ENCODE results near the gene CD19. TPM values are rescaled to one million over a fixed set of nuclear protein-coding genes. Genes with fewer than 3 reads are reported as not detected.
"Not testable (repeated sequence)": the region's sequence is repeated elsewhere in the genome, so short reads cannot be mapped to it uniquely, and the experiment has no call there.

The CD19 gene
- total RNA-seq, 2 donors from 2014 or later: 0.64 to 1.2 TPM

- peak; percentile 62 for ATAC-seq
- peak; percentile 54 to 71 for DNase-seq
- intact Hi-C loops (cut with DNase I, micrococcal nuclease): no loop called here
These were observed 42.3 kb downstream of the CD19 start for GRCh38 chr16:28974007-28974436.

GRCh38 chr16:28974437-28975157 is 42.8 kb downstream of the CD19 start, which contains the start of gene SPNS1:
Gene SPNS1, plus strand, starts transcription at chr16:28974778. Its CDS starts 374 bp downstream, at chr16:28975152.
- intact Hi-C loops (cut with DNase I, micrococcal nuclease): no loop called here
- peak; percentile 96 for ATAC-seq
- peak; percentile 98 for DNase-seq

GRCh38 chr16:28975158-28975599 is 43.4 kb downstream of the CD19 start:
- no peak for DNase-seq
- intact Hi-C loops (cut with DNase I, micrococcal nuclease): no loop called here
- ATAC-seq: peak; percentile 9

- DNase-seq: no peak
These were observed 46.2 kb downstream of the CD19 start for GRCh38 chr16:28977703-28978662.

GRCh38 chr16:28980330-28980729 is 48.6 kb downstream of the CD19 start:
- intact Hi-C loops (cut with DNase I, micrococcal nuclease); DNase-seq; ATAC-seq: not testable (repeated sequence)

More at GRCh38 chr16:28977703-28978662, 46.2 kb downstream of the CD19 start:
- intact Hi-C loops (cut with DNase I, micrococcal nuclease): no loop called here
- ATAC-seq: no peak

- DNase-seq (no peak), ATAC-seq (no peak)
- intact Hi-C loops (cut with DNase I, micrococcal nuclease): no loop called here
These were observed 49.2 kb downstream of the CD19 start for GRCh38 chr16:28980929-28981328.

- no peak for ATAC-seq
- intact Hi-C loops (cut with DNase I, micrococcal nuclease): no loop called here
- DNase-seq: no peak
These were observed 49.7 kb downstream of the CD19 start for GRCh38 chr16:28981517-28981916.

GRCh38 chr16:28982418-28982817 is 50.6 kb downstream of the CD19 start:
- intact Hi-C loops (cut with DNase I, micrococcal nuclease): no loop called here
- DNase-seq (no peak), ATAC-seq (no peak)

GRCh38 chr16:28982949-28983348 is 51.2 kb downstream of the CD19 start:
- no peak for ATAC-seq
- no peak for DNase-seq

GRCh38 chr16:28983644-28984043 is 51.9 kb downstream of the CD19 start:
- intact Hi-C loops (cut with DNase I, micrococcal nuclease): no loop called here
- no peak for ATAC-seq
- no peak for DNase-seq

More at GRCh38 chr16:28982949-28983348, 51.2 kb downstream of the CD19 start:
- intact Hi-C loops (cut with DNase I, micrococcal nuclease): no loop called here

GRCh38 chr16:28984091-28984490 is 52.3 kb downstream of the CD19 start:
- no peak for ATAC-seq
- no peak for DNase-seq
- intact Hi-C loops (cut with DNase I, micrococcal nuclease): no loop called here

- intact Hi-C loops (cut with DNase I, micrococcal nuclease): no loop called here
- peak; percentile 34 to 45 for DNase-seq
- ATAC-seq: peak; percentile 43
These were observed 52.9 kb downstream of the CD19 start, which contains the start of gene LAT for GRCh38 chr16:28984619-28985135. Gene LAT, plus strand, starts transcription at chr16:28985052. Its CDS starts 366 bp downstream, at chr16:28985418.

GRCh38 chr16:28985211-28986041 is 53.7 kb downstream of the CD19 start:
- peak; percentile 11 for ATAC-seq
- intact Hi-C loops (cut with DNase I, micrococcal nuclease): no loop called here
- no peak for DNase-seq

GRCh38 chr16:28986046-28986445 is 54.3 kb downstream of the CD19 start:
- intact Hi-C loops (cut with DNase I, micrococcal nuclease): no loop called here
- no peak for DNase-seq
- no peak for ATAC-seq

- no peak for DNase-seq
- intact Hi-C loops (cut with DNase I, micrococcal nuclease): no loop called here
- no peak for ATAC-seq
These were observed 54.7 kb downstream of the CD19 start for GRCh38 chr16:28986492-28986891.

GRCh38 chr16:28987170-28987853 is 55.5 kb downstream of the CD19 start:
- ATAC-seq (no peak), DNase-seq (no peak)
- intact Hi-C loops (cut with DNase I, micrococcal nuclease): no loop called here
